GM12801 (cell line): Measurements from ENCODE around the gene AQP6.

Experiments
- TF ChIP-seq, protein P1 (sequence below): IDR thresholded peaks from one replicate; pipeline ENCODE4 v1.5.1; 2011; ENCODE audit warnings: control low read depth; ENCODE audit not compliant: insufficient read length; ENCODE audit errors: extremely low read depth

Gene AQP6

DNA sequence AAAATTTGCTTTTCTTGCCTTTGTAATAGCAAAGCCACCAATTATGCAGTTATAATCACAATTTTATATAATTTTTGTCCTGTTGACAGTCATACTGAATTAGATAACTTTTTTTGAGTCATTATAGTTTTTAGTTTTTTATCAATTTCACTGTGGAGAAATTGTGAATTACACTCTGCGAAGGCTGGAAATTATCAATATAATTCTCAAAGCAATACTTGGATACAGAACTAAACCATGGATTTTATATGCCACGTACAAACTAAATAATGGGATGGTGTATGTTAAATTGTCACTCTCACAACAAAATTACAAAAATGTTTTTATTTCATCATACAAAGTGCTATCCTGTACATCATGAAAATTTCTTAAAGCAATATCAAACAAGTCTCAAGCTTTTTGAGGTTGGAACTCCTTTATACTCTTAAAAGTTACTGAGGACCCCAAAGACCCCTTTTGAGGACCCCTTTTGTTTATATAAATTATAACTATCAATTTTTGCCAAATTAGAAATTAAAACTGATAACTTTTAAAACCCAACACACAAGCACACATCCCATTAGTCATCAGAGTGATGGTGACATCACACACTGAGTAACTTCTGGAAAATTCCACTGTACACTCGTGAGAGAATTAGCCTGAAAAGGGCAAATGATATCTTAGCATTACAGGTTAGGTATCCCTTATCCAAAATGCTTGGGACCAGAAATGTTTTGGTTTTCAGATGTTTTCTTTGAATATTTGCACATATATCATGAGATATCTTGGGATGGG, 42.0 kb upstream of the AQP6 start:
- TF ChIP-seq, protein P1, sequence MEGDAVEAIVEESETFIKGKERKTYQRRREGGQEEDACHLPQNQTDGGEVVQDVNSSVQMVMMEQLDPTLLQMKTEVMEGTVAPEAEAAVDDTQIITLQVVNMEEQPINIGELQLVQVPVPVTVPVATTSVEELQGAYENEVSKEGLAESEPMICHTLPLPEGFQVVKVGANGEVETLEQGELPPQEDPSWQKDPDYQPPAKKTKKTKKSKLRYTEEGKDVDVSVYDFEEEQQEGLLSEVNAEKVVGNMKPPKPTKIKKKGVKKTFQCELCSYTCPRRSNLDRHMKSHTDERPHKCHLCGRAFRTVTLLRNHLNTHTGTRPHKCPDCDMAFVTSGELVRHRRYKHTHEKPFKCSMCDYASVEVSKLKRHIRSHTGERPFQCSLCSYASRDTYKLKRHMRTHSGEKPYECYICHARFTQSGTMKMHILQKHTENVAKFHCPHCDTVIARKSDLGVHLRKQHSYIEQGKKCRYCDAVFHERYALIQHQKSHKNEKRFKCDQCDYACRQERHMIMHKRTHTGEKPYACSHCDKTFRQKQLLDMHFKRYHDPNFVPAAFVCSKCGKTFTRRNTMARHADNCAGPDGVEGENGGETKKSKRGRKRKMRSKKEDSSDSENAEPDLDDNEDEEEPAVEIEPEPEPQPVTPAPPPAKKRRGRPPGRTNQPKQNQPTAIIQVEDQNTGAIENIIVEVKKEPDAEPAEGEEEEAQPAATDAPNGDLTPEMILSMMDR, result no peak

DNA sequence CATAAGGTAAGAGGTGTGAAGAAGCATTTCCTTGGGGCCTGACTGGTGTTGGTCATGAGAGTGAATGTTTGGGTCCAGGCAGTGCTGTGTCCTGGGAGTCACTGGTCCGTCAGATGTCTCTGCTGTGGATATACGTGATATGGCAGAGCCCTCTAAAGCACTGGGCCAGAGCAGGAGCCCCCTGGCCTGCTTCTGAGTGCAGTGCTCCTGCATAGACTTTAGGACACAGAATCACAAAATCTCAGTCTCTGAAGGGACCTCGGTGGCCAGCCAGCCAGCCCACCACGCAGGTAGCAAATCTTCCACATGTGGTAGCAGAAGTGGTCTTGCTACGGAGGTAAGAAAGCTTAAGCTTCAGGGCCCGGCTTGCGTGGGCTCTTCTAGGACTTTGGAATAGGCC, 40.7 kb upstream of the AQP6 start:
- TF ChIP-seq, protein P1, result no peak

DNA sequence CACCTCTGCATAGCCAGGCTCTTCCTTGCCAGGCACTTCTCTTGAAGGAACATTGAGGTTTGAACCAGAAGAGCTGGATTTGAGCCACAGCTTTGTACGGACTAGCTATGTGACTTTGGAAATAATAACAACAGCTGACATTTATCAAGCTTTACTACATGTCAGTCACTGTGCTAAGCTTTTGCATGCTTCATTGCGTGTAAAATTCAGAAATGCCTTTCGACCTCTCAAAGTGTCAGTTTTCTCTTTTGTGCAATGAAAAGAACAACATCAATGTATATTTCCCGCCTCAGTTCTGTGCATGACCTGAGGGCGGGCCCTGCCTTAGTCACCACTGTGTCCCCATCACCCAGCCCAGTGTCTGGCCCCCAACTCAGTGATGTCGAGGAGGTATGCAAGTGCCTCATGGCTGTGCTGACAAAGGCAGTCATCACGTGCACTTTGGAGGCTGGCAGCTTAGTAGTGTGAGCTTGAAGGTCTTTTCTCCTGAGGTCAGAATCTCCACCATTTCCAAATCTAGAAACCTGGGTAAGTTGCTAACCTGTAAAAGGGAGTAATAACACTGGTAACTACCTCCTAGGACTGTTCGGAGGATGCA, 40.1 kb upstream of the AQP6 start:
- TF ChIP-seq, protein P1, result no peak

DNA sequence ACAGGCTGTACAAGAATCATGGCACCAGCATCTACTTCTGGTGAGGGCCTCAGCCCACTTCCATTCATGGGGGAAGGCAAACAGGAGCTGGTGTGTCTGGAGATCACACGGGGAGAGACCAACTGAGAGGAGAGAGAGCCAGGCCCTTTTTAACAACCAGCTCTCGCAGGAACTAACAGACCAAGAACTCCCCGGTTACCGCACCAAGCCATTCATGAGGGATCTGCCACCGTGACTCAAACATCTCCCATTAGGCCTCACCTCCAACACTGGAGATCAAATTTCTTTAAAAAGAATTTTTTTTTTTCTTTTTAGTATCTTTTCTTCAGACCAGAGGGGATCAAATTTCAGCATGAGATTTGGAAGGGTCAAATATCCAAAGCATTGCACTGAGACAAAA, 39.0 kb upstream of the AQP6 start:
- TF ChIP-seq, protein P1, result no peak

DNA sequence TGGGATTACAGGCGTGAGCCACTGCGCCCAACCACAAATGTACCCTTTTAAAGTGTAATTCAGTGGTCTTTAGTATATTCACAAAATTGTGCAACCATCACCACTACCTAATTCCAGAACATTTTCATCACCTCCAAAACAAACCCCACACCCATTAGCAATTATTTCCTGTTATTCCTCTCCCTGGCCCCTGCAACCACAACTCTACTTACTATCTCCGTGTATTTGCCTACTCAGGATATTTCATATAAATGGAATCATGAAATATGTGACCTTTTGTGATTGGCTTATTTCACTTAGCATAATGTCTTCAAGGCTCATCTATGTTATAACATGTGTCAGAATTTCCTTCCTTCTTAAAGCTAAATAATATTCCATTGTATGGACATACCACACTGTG, 38.2 kb upstream of the AQP6 start:
- TF ChIP-seq, protein P1, result no peak

DNA sequence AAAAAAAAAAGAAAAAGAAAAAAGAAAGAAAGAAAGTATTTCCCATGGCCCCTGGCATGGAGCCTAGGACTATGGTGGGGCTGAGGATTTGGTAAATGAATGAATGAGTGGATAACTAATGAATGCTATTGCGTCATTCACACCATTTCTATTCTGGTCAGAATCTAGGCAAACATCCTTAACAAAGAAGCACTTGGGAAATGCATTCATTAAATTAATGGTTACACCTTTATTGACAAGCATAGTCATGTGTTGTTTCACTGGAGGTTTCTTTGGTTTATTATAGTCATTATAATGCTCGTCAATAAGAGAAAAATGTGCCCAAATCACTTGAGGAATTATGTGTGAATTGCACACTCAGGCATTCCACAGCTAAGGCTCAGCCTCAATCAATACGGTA, 35.8 kb upstream of the AQP6 start:
- TF ChIP-seq, protein P1, result no peak

DNA sequence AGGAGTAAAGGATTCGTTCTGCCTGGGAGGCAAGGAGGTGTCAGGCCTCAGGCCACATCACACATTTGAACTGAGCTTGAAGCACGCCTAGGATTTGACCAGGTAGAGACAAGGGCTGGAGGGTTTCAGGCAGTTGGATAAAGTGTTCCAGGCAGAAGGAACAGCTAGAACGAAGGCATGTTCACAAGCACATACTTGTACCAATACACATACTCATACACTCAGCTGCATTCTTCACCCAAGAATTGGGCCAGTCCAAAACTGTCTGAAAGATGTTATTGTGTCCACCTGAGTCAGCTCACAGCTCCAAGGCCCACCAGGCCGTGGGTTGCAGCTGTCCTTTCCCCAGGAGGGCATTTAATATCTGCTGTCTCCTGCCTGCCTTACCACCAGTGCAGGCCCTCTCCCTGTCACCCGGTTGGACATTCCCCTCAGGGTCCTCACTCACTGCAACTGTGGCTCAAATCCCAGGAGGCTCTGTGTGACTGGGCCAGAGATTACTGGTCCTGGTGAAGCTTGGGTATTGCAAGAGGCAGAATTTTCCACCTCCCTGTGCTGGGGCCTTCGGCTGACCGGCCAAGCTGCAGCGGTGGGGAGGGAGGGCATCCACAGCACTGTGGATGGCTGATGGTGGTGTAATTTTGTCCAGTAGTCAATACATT, 35.0 kb upstream of the AQP6 start:
- TF ChIP-seq, protein P1, result no peak
